A673 (cell line): ENCODE results near the gene METRN. TPM values are rescaled to one million over a fixed set of nuclear protein-coding genes. Genes with fewer than 3 reads are reported as not detected.

Source experiments
- BruUV-seq: library from RNA; stranded (reverse); fragments of 400-500 nt; replicated peaks from 2 replicates; lab custom pipeline; 2021; lab: Mats Ljungman, UMichigan
- CTCF ChIA-PET: fragments of 300-600 bp; sonication (Branson Sonifier 250); formaldehyde crosslinking; loops from one replicate; lab custom pipeline; 2022; ENCODE audit warnings: antibody characterized with exemption; lab: Charles Lee
- POLR2A ChIA-PET: fragments of 300-600 bp; sonication (Branson Sonifier 250); formaldehyde crosslinking; loops from one replicate; lab custom pipeline; 2022; ENCODE audit warnings: antibody characterized with exemption; ENCODE audit not compliant: low non-redundant PET; lab: Charles Lee
- DNase-seq: peaks from one replicate; pipeline ENCODE4 v3.0.0-alpha.2; 2015; ENCODE audit warnings: low spot score
- H3K27ac ChIP-seq: fragments of 200-600 bp; sonication (generic); 2 replicates; pipeline ENCODE4 v1.5.1; 2016; ENCODE audit warnings: mixed run types, low read depth, mild to moderate bottlenecking, mixed read lengths, antibody characterized with exemption, low read length; ENCODE audit not compliant: poor library complexity, severe bottlenecking
- H3K27me3 ChIP-seq: fragments of 200-600 bp; sonication (generic); replicated peaks from 2 replicates; pipeline ENCODE4 v1.6.1; 2017; ENCODE audit warnings: mixed run types, low read depth, mild to moderate bottlenecking, mixed read lengths, antibody characterized with exemption, low read length; ENCODE audit not compliant: insufficient read depth, poor library complexity
- H3K36me3 ChIP-seq: fragments of 200-600 bp; sonication (generic); 2 replicates; pipeline ENCODE4 v1.6.1; 2016; ENCODE audit warnings: mixed run types, mild to moderate bottlenecking, mixed read lengths, antibody characterized with exemption, low read length; ENCODE audit not compliant: insufficient read depth, poor library complexity, severe bottlenecking
- H3K4me1 ChIP-seq: fragments of 200-600 bp; sonication (generic); 2 replicates; pipeline ENCODE4 v1.6.1; 2017; ENCODE audit warnings: mixed run types, mild to moderate bottlenecking, mixed read lengths, antibody characterized with exemption, low read length; ENCODE audit not compliant: insufficient read depth, poor library complexity, severe bottlenecking
- H3K4me3 ChIP-seq: fragments of 200-600 bp; sonication (generic); 2 replicates; pipeline ENCODE4 v1.5.1; 2016; ENCODE audit warnings: low read depth, mixed run types, mild to moderate bottlenecking, mixed read lengths, low read length; ENCODE audit not compliant: poor library complexity, severe bottlenecking
- H3K9me3 ChIP-seq: fragments of 200-600 bp; sonication (generic); 2 replicates; pipeline ENCODE4 v1.6.1; 2016; ENCODE audit warnings: mixed run types, low read depth, mild to moderate bottlenecking, mixed read lengths, antibody characterized with exemption, low read length; ENCODE audit not compliant: poor library complexity, severe bottlenecking
- EZH2 ChIP-seq: fragments of 200-600 bp; sonication (generic); IDR thresholded peaks from 2 replicates; pipeline ENCODE4 v1.6.1; 2017; ENCODE audit warnings: borderline replicate concordance, low read depth, mild to moderate bottlenecking, mixed read lengths, antibody characterized with exemption, low read length; ENCODE audit not compliant: poor library complexity, severe bottlenecking
- intact Hi-C: fragments of 100-400 bp; cut with micrococcal nuclease; formaldehyde crosslinking; loops from one replicate; pipeline ENCODE4 v1.10.0; 2022; ENCODE audit not compliant: unreplicated experiment
- total RNA-seq: library from RNA; stranded (reverse); gene quantifications from 2 replicates; pipeline ENCODE4 v1.2.3, GENCODE V29; 2021
- TF ChIP-seq, protein P1 (sequence below): fragments of 300-800, 200-600 bp; sonication (generic); conservative IDR thresholded peaks from 2 replicates; pipeline ENCODE4 v1.5.1; 2017; ENCODE audit warnings: low read depth, mild to moderate bottlenecking, antibody characterized with exemption, low read length, moderate library complexity, mixed read lengths

Gene METRN
- total RNA-seq, 1 experiment from 2014 or later = 0.86 TPM

DNA sequence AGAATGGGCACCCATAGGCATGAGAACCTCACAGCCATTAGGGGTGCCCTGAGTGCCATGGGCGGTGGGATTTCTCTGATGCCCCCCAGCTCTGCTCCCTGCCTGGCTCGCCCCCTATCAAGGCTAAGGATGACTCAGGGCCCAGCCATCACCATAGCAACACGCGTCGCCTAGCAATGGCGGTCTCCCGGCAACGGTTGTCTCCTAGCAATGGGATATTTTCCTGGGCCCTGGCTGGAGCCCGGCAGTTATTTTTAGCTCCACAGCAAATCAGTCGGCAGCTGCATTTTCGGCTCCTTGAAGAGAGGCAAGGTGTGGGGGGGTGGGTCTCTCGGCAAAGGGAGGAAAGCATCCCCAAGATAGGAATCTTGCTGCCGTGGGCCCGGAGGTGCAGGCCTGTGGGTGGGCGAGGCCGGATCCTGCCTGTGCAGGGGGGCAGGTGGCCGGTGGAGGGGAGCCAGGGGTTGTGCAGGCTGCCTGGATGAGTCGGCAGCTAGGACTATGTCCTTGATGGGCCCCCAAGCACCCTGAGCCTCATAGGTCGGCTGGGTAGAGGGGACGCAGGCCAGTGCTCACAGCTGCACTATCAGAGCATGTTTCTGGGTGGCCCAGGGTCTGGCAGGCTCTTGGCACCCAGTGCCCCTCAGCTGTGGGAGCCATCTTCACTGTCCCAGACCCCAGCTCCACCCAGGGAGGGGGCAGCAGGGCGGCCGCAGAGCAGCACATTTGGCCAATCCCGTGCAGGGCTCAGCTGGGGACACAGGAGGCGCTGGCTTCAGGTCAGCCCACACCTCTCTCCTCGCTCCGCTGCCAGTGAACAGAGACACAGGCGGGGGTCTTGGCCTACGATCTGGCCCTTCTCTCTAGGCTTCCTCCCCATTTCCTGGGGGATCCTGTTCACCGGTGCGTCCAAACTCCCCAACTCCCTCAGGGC lies 5.1 kb upstream of the METRN start:
- ChIA-PET CTCF (interaction anchor here (0.5 to 2.2 kb wide), 2 partner anchors 10 to 90 kb away, joined by 3 to 8 read pairs; no protein-coding TSS in a partner anchor), POLR2A (interaction anchor here (0.7 kb wide), 1 partner anchor 30 kb away, joined by 4 read pairs; no protein-coding TSS in a partner anchor)
- intact Hi-C loops = loop anchor here (5.0 to 10.0 kb wide), 2 partner anchors 77 to 345 kb away; partner anchors contain the start of genes CHTF18 and RPUSD1
- no peak for TF ChIP-seq EZH2
- TF ChIP-seq, protein P1, sequence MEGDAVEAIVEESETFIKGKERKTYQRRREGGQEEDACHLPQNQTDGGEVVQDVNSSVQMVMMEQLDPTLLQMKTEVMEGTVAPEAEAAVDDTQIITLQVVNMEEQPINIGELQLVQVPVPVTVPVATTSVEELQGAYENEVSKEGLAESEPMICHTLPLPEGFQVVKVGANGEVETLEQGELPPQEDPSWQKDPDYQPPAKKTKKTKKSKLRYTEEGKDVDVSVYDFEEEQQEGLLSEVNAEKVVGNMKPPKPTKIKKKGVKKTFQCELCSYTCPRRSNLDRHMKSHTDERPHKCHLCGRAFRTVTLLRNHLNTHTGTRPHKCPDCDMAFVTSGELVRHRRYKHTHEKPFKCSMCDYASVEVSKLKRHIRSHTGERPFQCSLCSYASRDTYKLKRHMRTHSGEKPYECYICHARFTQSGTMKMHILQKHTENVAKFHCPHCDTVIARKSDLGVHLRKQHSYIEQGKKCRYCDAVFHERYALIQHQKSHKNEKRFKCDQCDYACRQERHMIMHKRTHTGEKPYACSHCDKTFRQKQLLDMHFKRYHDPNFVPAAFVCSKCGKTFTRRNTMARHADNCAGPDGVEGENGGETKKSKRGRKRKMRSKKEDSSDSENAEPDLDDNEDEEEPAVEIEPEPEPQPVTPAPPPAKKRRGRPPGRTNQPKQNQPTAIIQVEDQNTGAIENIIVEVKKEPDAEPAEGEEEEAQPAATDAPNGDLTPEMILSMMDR = no peak
- no peaks in the 10 kb centered on the region for H3K36me3 ChIP-seq
- no TSS peak for BruUV-seq
- peaks cover 25% of the 10 kb centered on the region for H3K27me3 ChIP-seq
- no peak overlapping the region for H3K27ac ChIP-seq
- DNase-seq = peak; percentile 87
- H3K4me3 ChIP-seq = no peak overlapping the region
- H3K4me1 ChIP-seq = no peaks in the 10 kb centered on the region
- H3K9me3 ChIP-seq = no peaks in the 10 kb centered on the region

DNA sequence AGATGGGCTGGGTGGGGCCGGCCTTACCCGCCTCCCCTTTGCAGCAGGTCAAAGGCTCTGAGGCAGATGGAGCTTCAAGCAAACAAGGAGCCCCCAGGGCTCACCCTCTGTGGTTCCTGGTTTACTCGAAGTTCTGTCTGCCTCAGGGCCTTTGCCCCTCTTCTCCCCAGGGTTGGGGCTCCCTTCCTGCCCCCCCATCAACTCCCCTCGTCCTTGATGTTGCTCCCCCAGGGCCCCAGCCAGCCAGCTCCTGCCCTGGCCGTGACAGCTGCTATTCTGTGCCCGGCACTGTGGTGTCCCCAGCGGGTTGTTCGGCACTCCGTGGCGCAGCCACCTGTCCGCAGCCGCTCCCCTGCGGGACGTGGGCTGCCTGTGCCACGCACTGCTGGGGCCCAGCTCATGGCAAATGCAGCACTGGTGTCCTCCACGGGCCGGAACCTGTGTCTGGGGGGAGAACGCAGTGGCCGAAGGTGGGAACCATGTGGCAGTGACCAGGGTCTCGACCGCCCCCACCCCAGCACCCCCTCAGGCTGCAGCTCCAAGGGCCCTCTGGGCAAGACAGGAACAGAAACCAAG lies 4.3 kb upstream of the METRN start:
- BruUV-seq = no TSS peak
- Histone ChIP-seq H3K27ac (no peak overlapping the region), H3K36me3 (no peaks in the 10 kb centered on the region), H3K9me3 (no peaks in the 10 kb centered on the region), H3K4me1 (no peaks in the 10 kb centered on the region), H3K27me3 (peaks cover 26% of the 10 kb centered on the region), H3K4me3 (no peak overlapping the region)
- no peak for TF ChIP-seq EZH2
- TF ChIP-seq, protein P1 = no peak
- ChIA-PET POLR2A (no interaction called here), CTCF (interaction anchor here (0.5 to 2.2 kb wide), 3 partner anchors 9 to 141 kb away, joined by 3 to 8 read pairs (median 3); no protein-coding TSS in a partner anchor)
- no peak for DNase-seq
- intact Hi-C loops = loop anchor here (5.0 to 10.0 kb wide), 2 partner anchors 77 to 344 kb away; partner anchors contain the start of genes CHTF18 and RPUSD1

DNA sequence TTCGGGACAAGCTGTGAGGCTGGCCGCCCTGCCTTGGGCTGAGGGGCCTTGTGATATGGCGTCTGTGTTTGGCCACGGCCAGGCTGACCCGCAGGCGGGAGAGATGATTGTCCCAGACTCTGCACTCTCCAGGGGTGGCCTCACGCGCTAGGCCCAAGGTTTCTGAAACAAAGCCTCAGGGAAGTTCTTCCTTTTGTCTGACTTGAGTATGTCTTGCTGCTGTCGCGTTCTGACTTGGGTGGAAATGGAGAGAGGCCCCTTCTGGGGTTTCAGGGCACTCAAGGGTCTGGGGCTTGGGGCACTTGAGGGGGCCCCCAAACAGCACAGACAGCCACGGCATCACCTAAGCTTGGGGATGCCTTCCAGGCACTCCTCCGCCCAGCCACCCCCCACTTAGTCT lies 3.8 kb upstream of the METRN start:
- ChIA-PET POLR2A (no interaction called here), CTCF (interaction anchor here (0.7 to 2.2 kb wide), 2 partner anchors 9 to 141 kb away, joined by 3 to 8 read pairs; no protein-coding TSS in a partner anchor)
- peaks cover 30% of the 10 kb centered on the region for H3K27me3 ChIP-seq
- no peak overlapping the region for H3K4me3 ChIP-seq
- H3K36me3 ChIP-seq = no peaks in the 10 kb centered on the region
- intact Hi-C loops = loop anchor here (5.0 to 10.0 kb wide), 2 partner anchors 76 to 344 kb away; partner anchors contain the start of genes CHTF18 and RPUSD1
- H3K27ac ChIP-seq = no peak overlapping the region
- no peaks in the 10 kb centered on the region for H3K4me1 ChIP-seq
- H3K9me3 ChIP-seq = no peaks in the 10 kb centered on the region
- BruUV-seq = no TSS peak
- DNase-seq = no peak
- TF ChIP-seq, protein P1 = no peak
- TF ChIP-seq EZH2 = no peak
